ENCODE data around the gene PLEKHG4B. TPM values are rescaled to one million over a fixed set of nuclear protein-coding genes. Genes with fewer than 3 reads are reported as not detected.
A peak's percentile ranks its signal among the peaks of the same experiment; 100 is the strongest.

Gene PLEKHG4B
- total RNA-seq, 1 experiment from 2014 or later = 1.2 TPM

DNA sequence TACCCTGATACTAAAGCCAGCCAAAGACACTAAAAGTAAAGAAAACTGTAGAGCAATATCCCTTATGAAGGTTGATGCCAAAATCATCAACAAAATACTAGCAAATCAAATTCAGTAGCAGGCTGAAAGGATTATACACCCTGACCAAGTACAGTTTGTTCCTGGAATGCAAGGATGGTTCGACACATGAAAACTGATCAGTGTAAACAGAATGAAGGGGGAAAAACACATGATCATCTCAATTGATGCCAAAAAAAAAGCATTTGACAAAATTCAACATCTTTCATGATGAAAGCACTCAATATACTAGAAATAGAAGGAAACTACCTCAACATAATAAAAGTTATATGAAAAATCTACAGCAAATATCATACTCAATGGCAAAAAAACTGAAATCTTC is 55.8 kb downstream of the PLEKHG4B start:
- intact Hi-C loops (cut with micrococcal nuclease) = no loop called here
- H3K27ac ChIP-seq (ENCODE audit: low read length) = no peak overlapping the region
- no peak for ATAC-seq

DNA sequence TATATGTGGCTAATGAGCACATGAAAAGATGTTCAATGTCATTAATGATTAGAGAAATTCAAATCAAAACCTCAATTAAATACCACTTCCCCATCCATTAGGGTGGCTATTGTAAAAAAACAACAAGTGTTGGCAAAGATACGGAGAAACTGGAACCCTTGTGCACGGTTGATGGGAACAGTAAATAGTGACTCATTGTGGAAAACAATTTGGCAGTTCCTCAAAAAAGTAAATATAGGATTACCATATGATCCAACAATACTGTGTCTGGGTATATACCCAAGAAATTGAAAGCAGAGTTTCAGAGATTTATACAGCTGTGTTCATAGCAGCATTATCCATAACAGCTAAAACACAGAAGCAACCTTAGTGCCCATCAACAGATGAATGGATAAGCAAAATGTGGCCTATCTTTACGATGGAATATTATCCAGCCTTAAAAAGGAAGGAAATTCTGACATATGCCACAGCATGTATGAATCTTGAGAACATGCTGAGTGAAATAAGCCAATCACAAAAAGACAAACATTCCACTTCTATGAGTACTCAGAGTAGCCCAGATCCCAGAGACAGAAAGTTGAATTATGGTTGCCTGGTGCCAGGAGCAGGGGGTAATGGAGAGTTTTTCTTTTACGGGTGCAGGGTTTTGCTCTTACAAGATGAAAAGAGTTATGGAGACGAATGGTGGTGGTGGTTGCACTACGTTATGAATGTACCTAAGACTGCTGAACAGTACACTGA is 57.9 kb downstream of the PLEKHG4B start:
- Histone ChIP-seq H3K4me3 (ENCODE audit: low read length) (peak overlapping the region; percentile 36), H4K20me1 (ENCODE audit: low read length) (no peaks in the 10 kb centered on the region), H3K4me1 (ENCODE audit: insufficient read depth, low read length) (peaks cover 42% of the 10 kb centered on the region), H3F3A (ENCODE audit: low read length, unreplicated experiment) (peaks cover 11% of the 10 kb centered on the region), H2AFZ (ENCODE audit: low read length) (no peak overlapping the region), H3K27ac (ENCODE audit: low read length) (peak overlapping the region; percentile 94), H3K9me3 (ENCODE audit: low read length) (peaks cover 20% of the 10 kb centered on the region), H3K9ac (ENCODE audit: low read length) (peak overlapping the region; percentile 71), H3K79me2 (ENCODE audit: low read length) (no peaks in the 10 kb centered on the region), H3K36me3 (ENCODE audit: low read depth, low read length) (no peaks in the 10 kb centered on the region; the same call in 1 of the 2 replicates), H3K27me3 (ENCODE audit: low read length) (no peaks in the 10 kb centered on the region), H3K4me2 (ENCODE audit: low read length) (peak overlapping the region; percentile 79), H3K9me2 (replicated peaks; ENCODE audit: low read length) (no peaks in the 10 kb centered on the region)
- ChIA-PET CTCF (interaction anchor here (0.6 kb wide), 1 partner anchor 9 kb away, joined by 4 read pairs; no protein-coding TSS in a partner anchor), POLR2A (ENCODE audit: unreplicated experiment) (interaction anchor here (0.7 kb wide), 1 partner anchor 58 kb away, joined by 5 read pairs; no protein-coding TSS in a partner anchor)
- peak; percentile 95 for DNase-seq
- no TSS peak for BruUV-seq (replicated peaks)
- intact Hi-C loops (cut with micrococcal nuclease) = no loop called here
- TF ChIP-seq, protein P1, sequence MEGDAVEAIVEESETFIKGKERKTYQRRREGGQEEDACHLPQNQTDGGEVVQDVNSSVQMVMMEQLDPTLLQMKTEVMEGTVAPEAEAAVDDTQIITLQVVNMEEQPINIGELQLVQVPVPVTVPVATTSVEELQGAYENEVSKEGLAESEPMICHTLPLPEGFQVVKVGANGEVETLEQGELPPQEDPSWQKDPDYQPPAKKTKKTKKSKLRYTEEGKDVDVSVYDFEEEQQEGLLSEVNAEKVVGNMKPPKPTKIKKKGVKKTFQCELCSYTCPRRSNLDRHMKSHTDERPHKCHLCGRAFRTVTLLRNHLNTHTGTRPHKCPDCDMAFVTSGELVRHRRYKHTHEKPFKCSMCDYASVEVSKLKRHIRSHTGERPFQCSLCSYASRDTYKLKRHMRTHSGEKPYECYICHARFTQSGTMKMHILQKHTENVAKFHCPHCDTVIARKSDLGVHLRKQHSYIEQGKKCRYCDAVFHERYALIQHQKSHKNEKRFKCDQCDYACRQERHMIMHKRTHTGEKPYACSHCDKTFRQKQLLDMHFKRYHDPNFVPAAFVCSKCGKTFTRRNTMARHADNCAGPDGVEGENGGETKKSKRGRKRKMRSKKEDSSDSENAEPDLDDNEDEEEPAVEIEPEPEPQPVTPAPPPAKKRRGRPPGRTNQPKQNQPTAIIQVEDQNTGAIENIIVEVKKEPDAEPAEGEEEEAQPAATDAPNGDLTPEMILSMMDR (conservative IDR thresholded peaks at IDR 0.05; ENCODE audit: low read depth, low read length) = no peak
- no peak for TF ChIP-seq EZH2phosphoT487 (IDR thresholded peaks at IDR 0.05; ENCODE audit: borderline replicate concordance, low read length)
- no peak for TF ChIP-seq EZH2 (IDR thresholded peaks at IDR 0.05; ENCODE audit: low read length, unreplicated experiment)
- ATAC-seq = peak; percentile 81

More for the DNA sequence above, 55.8 kb downstream of the PLEKHG4B start:
- no peaks in the 10 kb centered on the region for H3K27me3 ChIP-seq (ENCODE audit: low read length)
- H3K9ac ChIP-seq (ENCODE audit: low read length) = no peak overlapping the region
- H3K36me3 ChIP-seq (ENCODE audit: low read depth, low read length) = no peaks in the 10 kb centered on the region; the same call in 1 of the 2 replicates
- POLR2A ChIA-PET (ENCODE audit: unreplicated experiment) = interaction anchor here (0.6 kb wide), 1 partner anchor 22 kb away, joined by 4 read pairs; no protein-coding TSS in a partner anchor
- H3K4me1 ChIP-seq (ENCODE audit: insufficient read depth, low read length) = peaks cover 27% of the 10 kb centered on the region
- peaks cover 20% of the 10 kb centered on the region for H3K9me3 ChIP-seq (ENCODE audit: low read length)
- no TSS peak for BruUV-seq (replicated peaks)
- H3K4me2 ChIP-seq (ENCODE audit: low read length) = no peak overlapping the region
- no peaks in the 10 kb centered on the region for H3K9me2 ChIP-seq (replicated peaks; ENCODE audit: low read length)
- peaks cover 11% of the 10 kb centered on the region for H3F3A ChIP-seq (ENCODE audit: low read length, unreplicated experiment)
- H2AFZ ChIP-seq (ENCODE audit: low read length) = no peak overlapping the region
- H4K20me1 ChIP-seq (ENCODE audit: low read length) = no peaks in the 10 kb centered on the region
- DNase-seq = no peak
- no peak for TF ChIP-seq EZH2phosphoT487 (IDR thresholded peaks at IDR 0.05; ENCODE audit: borderline replicate concordance, low read length)
- TF ChIP-seq EZH2 (IDR thresholded peaks at IDR 0.05; ENCODE audit: low read length, unreplicated experiment) = no peak
- TF ChIP-seq, protein P1 (conservative IDR thresholded peaks at IDR 0.05; ENCODE audit: low read depth, low read length) = no peak
- CTCF ChIA-PET = no interaction called here
- no peak overlapping the region for H3K4me3 ChIP-seq (ENCODE audit: low read length)
- H3K79me2 ChIP-seq (ENCODE audit: low read length) = no peaks in the 10 kb centered on the region

DNA sequence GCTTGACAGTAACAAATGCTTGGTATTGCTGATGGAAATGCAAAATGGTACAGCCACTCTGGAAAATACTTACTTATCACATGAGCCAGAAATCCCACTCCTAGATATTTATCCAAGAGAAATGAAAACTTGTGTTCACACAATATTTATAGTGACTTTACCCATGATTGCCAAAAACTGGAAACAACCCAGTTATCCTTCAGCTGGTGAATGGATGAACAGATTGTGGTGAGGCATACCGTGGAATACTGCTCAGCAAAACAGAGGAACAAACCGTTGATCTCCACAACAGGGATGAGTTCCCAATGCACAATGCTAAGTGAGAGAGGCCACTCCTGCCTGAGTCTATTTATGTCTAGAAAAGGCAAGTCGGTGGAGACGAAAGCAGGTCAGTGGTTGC is 58.8 kb downstream of the PLEKHG4B start:
- intact Hi-C loops (cut with micrococcal nuclease) = no loop called here
- Histone ChIP-seq H3K27ac (ENCODE audit: low read length) (peak overlapping the region; percentile 94), H3K9me3 (ENCODE audit: low read length) (peaks cover 20% of the 10 kb centered on the region), H3K79me2 (ENCODE audit: low read length) (no peaks in the 10 kb centered on the region), H3F3A (ENCODE audit: low read length, unreplicated experiment) (peaks cover 11% of the 10 kb centered on the region), H4K20me1 (ENCODE audit: low read length) (no peaks in the 10 kb centered on the region), H3K36me3 (ENCODE audit: low read depth, low read length) (no peaks in the 10 kb centered on the region; the same call in 1 of the 2 replicates), H3K4me3 (ENCODE audit: low read length) (peak overlapping the region; percentile 36; the same call in 1 of the 2 replicates), H2AFZ (ENCODE audit: low read length) (no peak overlapping the region), H3K4me1 (ENCODE audit: insufficient read depth, low read length) (peaks cover 42% of the 10 kb centered on the region), H3K4me2 (ENCODE audit: low read length) (peak overlapping the region; percentile 79), H3K9me2 (replicated peaks; ENCODE audit: low read length) (no peaks in the 10 kb centered on the region), H3K9ac (ENCODE audit: low read length) (peak overlapping the region; percentile 71), H3K27me3 (ENCODE audit: low read length) (no peaks in the 10 kb centered on the region)
- ATAC-seq (no peak), DNase-seq (no peak)
- BruUV-seq (replicated peaks) = no TSS peak
- POLR2A ChIA-PET (ENCODE audit: unreplicated experiment) = no interaction called here
- TF ChIP-seq EZH2phosphoT487 (IDR thresholded peaks at IDR 0.05; ENCODE audit: borderline replicate concordance, low read length) = no peak
- TF ChIP-seq EZH2 (IDR thresholded peaks at IDR 0.05; ENCODE audit: low read length, unreplicated experiment) = no peak
- TF ChIP-seq, protein P1 (conservative IDR thresholded peaks at IDR 0.05; ENCODE audit: low read depth, low read length) = no peak
- CTCF ChIA-PET = no interaction called here
